K562 (cell line): ENCODE data around the gene ANKFN1.

Source experiments
- CBX5 ChIP-seq: IDR thresholded peaks from 2 replicates; pipeline ENCODE4 v1.6.1; 2014; ENCODE audit warnings: low read depth, borderline replicate concordance
- CREM ChIP-seq: IDR thresholded peaks from 2 replicates; pipeline ENCODE4 v1.6.1; 2014; ENCODE audit warnings: antibody characterized with exemption, low read depth
- NR4A1 ChIP-seq, 2 experiments: fragments of 250-450 bp in 1 of 2; fragments of 450-650 bp in 1 of 2; sonication (Bioruptor Pico) in 1 of 2; IDR thresholded peaks; 2 replicates each; pipeline versions ENCODE4 v1.4.0 to v1.6.1; 2016 to 2020; ENCODE audit warnings: mild to moderate bottlenecking in 2 of 2, missing compliant biosample characterization in 1 of 2, missing genetic modification characterization in 1 of 2, moderate library complexity in 1 of 2
- PHB2 ChIP-seq: fragments of 450-650 bp; IDR thresholded peaks from 2 replicates; pipeline ENCODE4 v1.6.1; 2017; ENCODE audit warnings: low read depth
- RAD21 ChIP-seq, 2 experiments: fragments of 250-450 bp in 1 of 2; fragments of 450-650 bp in 1 of 2; sonication (Bioruptor Pico) in 1 of 2; formaldehyde crosslinking in 1 of 2; IDR thresholded peaks in 1 of 2; conservative IDR thresholded peaks in 1 of 2; 2 replicates each; pipeline versions ENCODE4 v1.4.0 to v1.8.0; 2020 to 2022; ENCODE audit warnings: mild to moderate bottlenecking in 2 of 2, moderate library complexity in 1 of 2
- RB1 ChIP-seq: fragments of 450-650 bp; IDR thresholded peaks from 2 replicates; pipeline ENCODE4 v1.6.1; 2017; ENCODE audit warnings: low read depth, mild to moderate bottlenecking
- SNRNP70 ChIP-seq: fragments of 200-400 bp; formaldehyde crosslinking; optimal IDR thresholded peaks from 2 replicates; pipeline ENCODE3; 2017; ENCODE audit warnings: low read depth, low read length
- TCF7L2 ChIP-seq: fragments of 150-350 bp; IDR thresholded peaks from 2 replicates; pipeline ENCODE4 v1.6.1; 2016; ENCODE audit warnings: low read depth, mild to moderate bottlenecking, low read length, moderate library complexity
- ZNF311 ChIP-seq: fragments of 250-450 bp; sonication (Bioruptor Pico); IDR thresholded peaks from 2 replicates; pipeline ENCODE4 v1.4.0; 2020; ENCODE audit warnings: mild to moderate bottlenecking, moderate library complexity
- TF ChIP-seq, protein P1 (sequence below), 2 experiments: IDR thresholded peaks; 2 replicates each; pipeline ENCODE4 v1.6.1; 2012; ENCODE audit warnings: improper control_type of control experiment in 2 of 2, low read depth in 2 of 2, low read length in 2 of 2, borderline replicate concordance in 1 of 2
- TF ChIP-seq, protein P2 (sequence below): fragments of 250-450 bp; sonication (Bioruptor Pico); IDR thresholded peaks from 2 replicates; pipeline ENCODE4 v1.8.0; 2022; ENCODE audit warnings: inconsistent platforms

DNA sequence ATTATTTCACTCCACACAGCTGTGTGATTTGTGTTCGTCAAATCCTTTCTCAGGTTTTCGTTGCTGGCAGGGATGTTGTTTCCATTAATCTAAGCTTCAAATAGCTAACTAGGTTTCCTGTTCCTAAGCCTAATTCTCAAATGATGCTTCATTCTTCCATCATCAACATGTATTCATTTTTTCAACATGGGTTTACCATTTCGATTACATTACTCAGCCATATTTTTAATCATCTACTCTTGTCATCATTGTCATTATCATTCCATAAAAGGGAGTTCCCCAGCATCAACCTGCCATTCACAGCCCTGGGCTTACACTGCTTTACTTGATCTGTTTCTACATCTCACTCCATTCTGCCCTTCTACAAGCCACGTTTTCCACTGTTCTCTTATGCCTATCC, 33.3 kb upstream of the ANKFN1 start:
- TF ChIP-seq CREM: no peak
- TF ChIP-seq TCF7L2: no peak
- TF ChIP-seq, protein P1, sequence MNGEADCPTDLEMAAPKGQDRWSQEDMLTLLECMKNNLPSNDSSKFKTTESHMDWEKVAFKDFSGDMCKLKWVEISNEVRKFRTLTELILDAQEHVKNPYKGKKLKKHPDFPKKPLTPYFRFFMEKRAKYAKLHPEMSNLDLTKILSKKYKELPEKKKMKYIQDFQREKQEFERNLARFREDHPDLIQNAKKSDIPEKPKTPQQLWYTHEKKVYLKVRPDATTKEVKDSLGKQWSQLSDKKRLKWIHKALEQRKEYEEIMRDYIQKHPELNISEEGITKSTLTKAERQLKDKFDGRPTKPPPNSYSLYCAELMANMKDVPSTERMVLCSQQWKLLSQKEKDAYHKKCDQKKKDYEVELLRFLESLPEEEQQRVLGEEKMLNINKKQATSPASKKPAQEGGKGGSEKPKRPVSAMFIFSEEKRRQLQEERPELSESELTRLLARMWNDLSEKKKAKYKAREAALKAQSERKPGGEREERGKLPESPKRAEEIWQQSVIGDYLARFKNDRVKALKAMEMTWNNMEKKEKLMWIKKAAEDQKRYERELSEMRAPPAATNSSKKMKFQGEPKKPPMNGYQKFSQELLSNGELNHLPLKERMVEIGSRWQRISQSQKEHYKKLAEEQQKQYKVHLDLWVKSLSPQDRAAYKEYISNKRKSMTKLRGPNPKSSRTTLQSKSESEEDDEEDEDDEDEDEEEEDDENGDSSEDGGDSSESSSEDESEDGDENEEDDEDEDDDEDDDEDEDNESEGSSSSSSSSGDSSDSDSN (IDR thresholded peaks at IDR 0.05; ENCODE audit: borderline replicate concordance in 1 of 2, low read depth in 2 of 2, low read length in 2 of 2): no peak
- no peak for TF ChIP-seq NR4A1 (CRISPR knock-in tag; IDR thresholded peaks at IDR 0.05)
- no peak for TF ChIP-seq NR4A1 (tag; IDR thresholded peaks at IDR 0.05)
- TF ChIP-seq, protein P2, sequence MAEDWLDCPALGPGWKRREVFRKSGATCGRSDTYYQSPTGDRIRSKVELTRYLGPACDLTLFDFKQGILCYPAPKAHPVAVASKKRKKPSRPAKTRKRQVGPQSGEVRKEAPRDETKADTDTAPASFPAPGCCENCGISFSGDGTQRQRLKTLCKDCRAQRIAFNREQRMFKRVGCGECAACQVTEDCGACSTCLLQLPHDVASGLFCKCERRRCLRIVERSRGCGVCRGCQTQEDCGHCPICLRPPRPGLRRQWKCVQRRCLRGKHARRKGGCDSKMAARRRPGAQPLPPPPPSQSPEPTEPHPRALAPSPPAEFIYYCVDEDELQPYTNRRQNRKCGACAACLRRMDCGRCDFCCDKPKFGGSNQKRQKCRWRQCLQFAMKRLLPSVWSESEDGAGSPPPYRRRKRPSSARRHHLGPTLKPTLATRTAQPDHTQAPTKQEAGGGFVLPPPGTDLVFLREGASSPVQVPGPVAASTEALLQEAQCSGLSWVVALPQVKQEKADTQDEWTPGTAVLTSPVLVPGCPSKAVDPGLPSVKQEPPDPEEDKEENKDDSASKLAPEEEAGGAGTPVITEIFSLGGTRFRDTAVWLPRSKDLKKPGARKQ (CRISPR knock-in tag): no peak
- no peak for TF ChIP-seq RAD21 (CRISPR knock-in tag; conservative IDR thresholded peaks at IDR 0.05 in 1 of 2, IDR thresholded peaks at IDR 0.05 in 1 of 2)
- no peak for TF ChIP-seq CBX5
- no peak for TF ChIP-seq PHB2
- no peak for TF ChIP-seq RB1
- TF ChIP-seq SNRNP70: no peak
- no peak for TF ChIP-seq ZNF311 (CRISPR knock-in tag)
